ENCODE data around the gene ZC3HAV1.
"Not testable (repeated sequence)": the region's sequence is repeated elsewhere in the genome, so short reads cannot be mapped to it uniquely, and the experiment has no call there.

Gene ZC3HAV1

DNA sequence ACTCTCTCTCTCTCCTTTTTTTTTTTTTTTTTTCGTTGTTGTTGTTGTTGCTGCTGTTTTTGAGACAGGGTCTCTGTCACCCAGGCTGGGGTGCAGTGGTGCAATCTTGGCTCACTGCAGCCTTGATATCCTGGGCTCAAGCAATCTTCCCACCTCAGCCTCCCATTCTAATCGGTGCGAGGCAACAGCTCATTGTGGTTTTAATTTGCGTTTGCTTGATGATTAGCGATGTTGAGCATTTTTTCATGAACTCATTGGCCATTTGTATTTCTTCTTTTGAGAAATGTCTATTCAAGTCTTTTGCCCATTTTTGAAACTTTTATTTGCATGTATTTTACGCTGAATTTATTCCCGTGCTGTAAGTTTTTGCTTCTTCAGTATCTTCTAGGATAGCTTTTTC is 60.4 kb downstream of the ZC3HAV1 start:
- DNase-seq (ENCODE audit: low spot score), result no peak

DNA sequence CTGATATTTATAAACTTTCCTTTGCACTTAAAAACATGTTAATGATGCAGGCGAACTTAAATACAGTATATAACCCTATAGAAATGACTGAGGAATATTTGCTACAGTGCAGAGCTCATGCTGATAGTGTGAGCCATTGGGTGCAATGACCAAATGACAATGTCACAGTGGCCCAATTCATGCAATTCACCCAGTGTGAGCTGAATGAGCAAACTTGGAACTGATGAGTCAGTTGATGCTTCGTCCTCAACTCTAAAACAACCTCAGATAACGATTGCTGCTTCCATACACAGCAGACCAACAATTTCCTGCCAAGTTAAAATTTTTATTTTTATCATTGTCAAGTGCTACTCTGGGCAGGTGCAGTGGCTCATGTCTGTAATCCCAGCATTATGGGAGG is 61.5 kb downstream of the ZC3HAV1 start:
- no peak for DNase-seq (ENCODE audit: low spot score)

DNA sequence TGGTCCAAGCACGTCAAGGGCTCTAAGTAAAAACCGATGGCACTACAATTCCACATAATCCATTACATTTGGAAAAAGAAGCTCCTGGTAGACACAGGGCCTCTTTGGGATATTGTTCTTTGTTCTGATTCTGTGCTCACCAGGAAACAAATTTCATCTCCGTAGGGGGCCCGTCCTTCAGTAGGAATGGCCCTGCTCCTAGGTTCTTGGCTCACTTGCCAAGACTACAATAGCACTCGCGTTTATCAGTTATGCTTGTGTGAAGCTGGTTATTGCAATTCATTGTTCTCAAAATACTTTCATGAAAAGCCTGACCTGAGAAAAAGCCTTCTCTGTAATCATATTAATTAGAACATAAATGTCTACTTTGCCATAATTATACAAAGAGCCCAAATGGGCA is 63.4 kb downstream of the ZC3HAV1 start:
- DNase-seq (ENCODE audit: low spot score), result no peak

DNA sequence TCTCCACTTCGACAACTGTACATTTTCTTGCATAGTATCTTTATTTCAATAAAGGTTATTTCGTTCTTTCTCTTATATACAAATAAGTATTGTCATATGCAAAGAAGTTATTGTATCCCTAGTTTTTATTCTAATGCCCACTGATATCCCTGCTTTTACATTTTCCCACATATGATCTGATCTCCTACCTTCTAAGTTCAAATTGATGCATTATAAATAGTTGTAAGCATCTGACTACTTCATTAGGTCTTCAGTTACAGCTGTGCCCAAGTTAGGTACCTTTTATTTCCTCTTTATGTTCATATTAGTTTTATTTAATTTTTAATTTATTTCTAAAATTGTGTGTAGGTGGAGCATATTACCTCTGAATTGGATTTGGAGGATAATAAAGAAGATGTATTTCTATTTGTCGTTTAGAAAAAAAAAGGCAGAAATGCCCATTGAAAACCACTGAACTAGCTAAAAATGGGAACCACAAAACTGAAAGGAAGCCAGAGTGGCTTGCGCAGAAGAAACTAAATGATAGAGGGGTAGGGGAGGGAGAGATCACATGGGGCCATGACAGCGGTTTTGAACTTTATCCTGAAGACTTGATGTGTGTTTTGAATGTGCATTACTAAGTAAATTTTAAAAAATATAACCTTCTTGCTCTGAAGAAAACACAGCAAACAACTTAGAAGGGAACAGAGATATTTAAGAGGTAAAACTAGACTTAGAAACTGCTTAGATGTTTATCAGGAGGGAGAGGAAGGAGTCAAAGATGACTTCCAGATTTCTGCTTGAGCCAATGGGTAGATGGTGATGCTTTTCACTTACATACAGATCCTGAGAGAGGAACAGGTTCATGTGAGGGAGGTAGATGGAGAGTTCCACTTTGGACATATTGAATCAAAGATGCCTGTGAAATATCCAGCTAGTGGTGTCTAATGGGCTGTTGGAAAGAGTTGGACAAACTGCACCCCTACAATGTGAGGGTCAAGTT is 64.4 kb downstream of the ZC3HAV1 start:
- no peak for DNase-seq (ENCODE audit: low spot score)

DNA sequence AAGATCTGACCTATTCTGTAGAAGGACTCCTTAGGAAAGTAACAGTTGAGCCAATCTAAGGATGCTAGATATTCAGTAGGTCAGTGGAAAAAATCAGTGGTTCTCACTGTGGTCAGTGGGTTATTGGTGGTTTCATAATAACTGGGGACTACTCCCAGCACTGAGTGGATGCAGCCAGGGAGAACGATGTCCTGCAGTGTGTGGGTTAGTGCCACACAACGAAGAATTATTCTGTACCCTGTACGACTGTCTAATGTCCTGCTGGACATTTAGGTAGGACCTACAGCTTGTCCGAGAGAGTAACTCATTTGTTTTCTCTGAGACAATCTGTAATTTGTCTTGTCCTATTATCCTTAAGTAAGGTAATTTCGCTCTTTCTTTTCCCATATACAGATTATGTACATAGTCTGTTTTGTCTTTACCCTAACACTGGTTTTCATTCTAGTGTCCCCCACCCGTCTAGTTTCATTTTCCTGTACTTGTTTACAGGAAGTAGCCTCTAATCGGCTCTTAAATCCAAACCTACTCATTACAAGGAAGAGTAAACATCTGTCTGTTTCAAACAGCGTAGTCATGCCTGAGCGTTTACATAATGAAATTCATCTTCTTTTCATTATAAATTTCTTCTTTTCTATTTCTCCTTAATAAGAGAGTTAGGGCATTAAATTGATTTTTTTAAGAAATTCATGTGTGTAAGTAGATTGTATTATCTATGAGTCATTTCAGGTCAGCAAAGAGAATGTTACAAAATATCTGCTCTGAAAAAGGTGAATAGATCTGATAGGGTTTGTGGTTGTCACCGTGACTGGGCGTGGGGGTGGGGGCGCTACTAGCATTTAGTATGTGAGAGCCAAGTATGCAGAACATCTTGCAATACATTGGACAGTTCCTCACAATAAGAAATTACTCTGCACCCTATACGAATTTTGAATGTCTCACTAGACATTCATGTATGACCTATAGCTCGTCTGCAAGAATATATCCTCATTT is 65.4 kb downstream of the ZC3HAV1 start:
- DNase-seq (ENCODE audit: low spot score), result no peak

DNA sequence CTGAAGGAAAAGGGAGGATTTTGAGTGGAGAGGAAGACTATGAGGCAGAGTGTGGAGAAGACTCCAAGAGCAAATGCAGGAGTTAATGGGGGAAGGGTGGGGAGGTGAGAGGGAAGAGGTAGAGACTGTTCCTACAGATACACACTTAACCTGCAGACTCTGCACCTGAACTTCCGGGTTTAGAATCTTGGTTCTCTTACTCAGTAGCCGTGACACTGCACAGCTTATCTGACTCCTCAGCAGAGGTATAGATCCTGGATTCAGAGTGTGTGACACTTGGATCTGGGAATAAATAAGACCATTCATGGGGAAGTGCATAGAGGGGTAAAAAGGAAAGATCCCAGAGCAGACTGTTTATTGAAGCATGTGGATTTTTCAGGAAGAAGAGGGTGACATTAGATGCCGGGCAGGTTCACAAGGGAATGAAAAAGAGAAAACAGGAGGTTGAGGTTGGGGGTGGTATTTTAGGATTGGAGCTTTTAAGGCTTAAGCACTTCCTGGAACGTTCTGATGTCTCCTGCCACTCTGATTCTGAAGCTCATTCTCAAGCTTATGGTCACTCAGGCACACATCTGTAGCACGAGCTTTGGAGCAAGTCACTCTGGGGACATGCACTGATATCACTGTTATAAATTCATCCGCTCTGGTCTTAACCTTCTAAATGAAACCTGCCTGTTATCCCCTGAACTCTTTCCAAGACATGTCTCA is 68.0 kb downstream of the ZC3HAV1 start:
- DNase-seq (ENCODE audit: low spot score), result no peak

DNA sequence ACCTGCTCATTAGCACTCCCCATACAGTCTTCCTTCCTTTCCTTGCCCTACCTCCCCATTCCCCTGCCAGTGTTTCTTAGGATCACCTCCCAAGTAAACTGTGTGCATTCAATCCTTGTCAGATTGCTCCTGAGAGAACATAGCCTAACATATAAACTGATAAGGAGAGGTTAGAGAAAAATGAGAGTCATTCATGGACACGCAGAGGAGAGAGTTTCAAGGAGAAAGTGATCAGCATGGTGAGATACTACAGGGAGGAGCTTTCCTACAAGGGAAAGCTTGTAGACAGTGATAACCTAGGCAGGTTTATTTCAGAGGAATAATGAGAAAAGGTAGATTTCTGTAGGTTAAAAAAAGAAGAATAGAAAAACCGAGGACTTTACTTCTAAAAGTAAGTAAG is 70.8 kb downstream of the ZC3HAV1 start:
- DNase-seq (ENCODE audit: low spot score), result no peak

DNA sequence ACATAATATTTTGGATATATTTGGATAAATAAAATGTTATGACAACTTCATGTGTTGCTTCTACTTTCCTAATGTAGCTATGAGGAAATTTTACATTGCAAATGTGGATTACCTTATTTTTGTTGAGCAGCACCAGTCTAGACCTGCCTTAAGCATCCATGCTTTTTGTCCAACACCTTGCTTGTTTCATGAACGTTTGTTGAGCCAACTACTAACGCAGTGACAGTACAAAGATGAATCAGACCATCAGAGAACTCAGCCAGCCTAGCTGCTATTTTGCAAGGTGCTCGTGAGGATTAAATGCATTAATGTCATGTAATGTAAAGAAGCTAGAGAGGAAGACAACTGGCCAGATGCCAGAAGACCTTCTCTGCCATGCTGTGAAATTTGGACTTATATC is 72.6 kb downstream of the ZC3HAV1 start:
- DNase-seq (ENCODE audit: low spot score), result no peak

DNA sequence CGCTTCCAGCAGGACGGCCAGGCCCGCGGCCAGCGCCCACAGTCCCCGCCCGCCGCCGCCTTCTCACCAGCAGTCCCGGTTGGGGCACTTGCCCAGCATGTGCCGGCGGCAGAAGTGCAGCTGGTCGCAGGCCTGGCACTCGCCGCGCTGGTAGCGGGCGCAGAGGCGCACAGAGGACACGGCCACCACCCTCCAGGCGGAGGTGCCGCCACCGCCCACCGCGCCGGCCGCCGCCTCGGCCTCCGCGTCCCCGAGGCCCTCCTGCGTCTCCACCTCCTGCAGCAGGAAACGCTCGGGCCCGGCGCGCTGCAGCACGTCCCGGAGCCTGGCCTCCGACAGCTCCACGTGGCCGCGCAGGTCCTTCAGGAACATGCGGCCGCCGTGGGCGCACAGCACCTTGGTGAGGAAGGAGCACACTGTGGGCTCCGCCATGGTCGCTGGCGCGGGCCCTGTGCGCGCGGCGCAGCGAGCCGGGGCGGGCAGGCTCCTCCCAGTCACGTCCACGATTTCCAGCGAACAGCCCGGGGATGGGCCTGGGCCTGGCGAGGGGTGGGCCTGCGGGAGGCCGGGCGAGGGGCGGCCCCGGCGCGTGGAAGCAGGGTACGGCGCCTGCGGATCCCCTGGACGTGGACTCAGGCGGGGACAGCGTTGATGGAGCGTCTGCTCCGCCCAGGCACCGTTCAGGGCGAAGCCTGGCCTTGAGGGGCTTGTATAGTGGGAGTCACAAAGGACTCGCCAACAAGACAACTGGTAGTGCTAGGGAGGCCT is 73.8 kb downstream of the ZC3HAV1 start, which contains the start of gene ZC3HAV1L:
Gene ZC3HAV1L (minus strand): TSS at position 457 of the 768 bp plus-strand sequence. CDS start 25 bp downstream, at position 432.
- DNase-seq (ENCODE audit: low spot score), result peak; percentile 86

DNA sequence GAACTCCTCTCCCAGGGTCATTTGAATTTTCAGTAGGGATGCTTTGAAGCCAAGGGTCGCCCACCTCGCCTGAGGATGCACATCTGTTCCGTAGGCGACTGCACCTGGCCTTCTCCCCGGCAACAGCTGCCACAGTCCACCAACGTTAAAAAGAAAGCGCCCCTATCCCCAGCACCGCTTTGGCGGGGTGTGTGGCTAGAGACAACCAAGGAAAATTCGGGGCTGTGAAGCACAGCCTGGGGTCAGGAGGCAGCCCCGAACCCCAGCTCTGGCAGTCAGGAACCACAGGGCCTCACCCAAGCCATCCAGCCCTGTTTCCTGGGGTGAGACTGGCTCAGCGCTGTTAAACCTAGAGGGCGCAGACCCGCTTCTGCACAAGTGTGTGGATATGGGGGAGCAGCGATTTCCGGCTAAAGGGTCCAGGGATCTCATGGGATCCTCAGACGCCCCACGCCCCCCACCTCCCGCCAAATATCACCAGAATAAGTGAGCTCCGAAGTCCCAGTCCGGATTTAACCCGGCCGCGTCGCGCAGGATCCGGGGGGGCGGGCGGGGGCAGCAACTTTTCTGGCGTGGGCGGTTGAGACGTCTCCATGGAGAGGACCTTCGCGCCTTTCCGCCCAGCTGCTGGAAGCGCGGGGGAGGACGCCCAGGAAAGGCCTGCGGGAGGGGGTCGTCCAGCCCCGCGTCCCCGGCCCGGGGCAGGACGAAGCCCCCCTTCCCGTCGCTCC is 74.5 kb downstream of the ZC3HAV1 start:
- peak; percentile 51 for DNase-seq (ENCODE audit: low spot score)

DNA sequence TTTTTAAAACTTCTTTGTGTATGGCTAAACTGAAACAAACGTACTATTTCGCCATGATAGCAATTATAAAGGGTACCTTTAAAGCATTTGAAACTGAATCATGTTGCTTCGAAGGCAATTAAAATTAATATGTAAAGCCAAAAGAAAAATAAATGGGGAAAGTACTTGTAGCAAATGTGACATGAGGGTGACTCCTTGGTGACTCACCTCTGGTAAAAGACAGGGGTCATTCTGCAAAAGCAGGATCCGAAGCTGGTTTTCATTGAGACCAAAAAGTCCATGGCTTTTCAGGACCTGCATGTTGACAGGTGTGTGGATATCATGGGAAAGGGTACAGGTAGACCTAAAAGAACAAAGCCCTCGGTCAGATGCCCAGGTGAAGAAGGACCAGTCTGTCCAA is 75.2 kb downstream of the ZC3HAV1 start:
- DNase-seq (ENCODE audit: low spot score), result no peak

DNA sequence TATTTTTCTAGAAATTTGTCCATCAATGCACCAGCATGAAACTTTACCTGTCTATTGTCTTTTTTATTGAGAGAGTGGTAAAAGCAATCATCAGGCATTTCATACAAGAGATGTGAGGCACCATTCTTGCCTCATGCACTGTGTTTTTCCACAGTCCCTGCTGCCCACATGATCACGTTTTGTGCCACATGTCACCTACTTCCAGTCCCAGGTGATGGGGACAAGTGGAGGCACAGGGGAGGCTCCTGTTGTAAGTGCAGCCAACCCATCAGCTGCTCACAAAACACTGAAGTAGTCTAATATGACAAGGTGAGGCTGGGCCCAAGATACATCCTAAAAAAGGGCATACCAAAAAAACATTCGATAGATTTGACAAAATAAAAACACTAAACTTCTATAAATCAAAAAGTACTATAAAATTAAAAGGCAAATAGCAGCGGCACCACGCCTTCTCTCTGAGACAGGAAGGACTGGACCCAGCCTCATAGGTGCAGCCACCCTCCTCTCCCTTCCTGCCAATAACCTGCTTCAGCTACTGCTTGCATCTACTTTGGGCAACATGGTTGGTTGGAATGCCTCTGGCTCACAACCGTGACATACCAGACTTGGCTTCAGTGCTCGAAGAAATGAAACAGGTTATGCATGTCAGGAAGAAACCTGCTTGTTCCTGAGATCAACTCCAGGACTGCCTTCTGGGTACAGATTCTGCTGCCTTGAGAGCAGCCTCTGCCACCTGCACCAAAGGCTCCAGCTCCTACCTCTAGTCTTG is 76.0 kb downstream of the ZC3HAV1 start:
- no peak for DNase-seq (ENCODE audit: low spot score)

DNA sequence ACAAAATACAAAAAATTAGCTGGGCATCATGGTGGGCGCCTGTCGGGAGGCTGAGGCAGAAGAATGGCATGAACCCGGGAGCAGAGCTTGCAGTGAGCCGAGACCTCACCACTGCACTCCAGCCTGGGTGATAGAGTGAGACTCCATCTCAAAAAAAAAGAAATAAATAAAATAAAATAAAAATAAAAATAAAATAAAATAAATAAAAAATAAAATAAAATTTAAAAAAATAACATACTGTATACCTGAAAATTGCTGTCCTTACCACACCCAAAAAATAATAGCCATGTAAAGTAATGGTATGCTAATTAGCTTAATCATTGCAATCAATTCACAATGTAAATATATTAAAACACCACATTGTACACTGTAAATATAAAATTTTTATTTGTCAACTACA is 77.0 kb downstream of the ZC3HAV1 start:
- DNase-seq (ENCODE audit: low spot score), result no peak

DNA sequence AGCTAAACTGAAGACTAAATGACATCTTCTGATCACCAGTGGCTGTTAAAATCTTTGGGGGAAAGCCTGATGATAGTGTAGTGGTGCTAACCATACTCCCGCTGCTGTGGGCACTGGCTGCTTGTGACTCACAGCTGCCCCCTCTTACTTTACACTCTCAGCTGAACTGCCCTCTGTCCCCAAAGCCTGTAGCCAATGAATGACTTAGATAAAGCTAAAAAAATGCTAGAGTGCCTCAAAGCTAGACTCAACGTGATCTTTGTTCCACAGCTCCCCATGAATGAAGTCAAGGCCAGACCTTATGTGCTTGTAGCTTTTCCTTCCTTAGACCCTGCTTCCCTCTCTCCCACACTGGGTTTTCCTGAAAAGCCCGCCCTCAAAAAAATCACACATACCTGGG is 80.2 kb downstream of the ZC3HAV1 start:
- no peak for DNase-seq (ENCODE audit: low spot score)

DNA sequence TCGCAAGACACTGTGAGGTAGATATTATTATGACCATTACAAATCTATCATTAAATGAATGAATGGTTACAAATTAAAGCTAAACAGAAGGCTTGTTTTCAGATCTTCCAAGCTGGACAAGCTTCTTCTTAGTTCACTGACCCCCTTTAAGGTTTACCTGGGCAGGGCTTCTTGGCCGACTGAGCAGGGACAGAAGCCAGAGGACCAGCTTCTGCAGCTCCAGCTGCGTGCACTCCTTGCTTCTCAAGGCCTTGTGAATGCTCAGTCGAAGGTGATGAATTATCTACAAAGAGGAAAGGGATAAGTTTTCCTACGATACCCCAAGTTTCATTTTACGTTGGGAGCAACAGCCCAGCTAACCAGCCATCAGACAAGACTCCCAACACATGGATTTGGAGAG is 83.0 kb downstream of the ZC3HAV1 start:
- DNase-seq (ENCODE audit: low spot score), result no peak

DNA sequence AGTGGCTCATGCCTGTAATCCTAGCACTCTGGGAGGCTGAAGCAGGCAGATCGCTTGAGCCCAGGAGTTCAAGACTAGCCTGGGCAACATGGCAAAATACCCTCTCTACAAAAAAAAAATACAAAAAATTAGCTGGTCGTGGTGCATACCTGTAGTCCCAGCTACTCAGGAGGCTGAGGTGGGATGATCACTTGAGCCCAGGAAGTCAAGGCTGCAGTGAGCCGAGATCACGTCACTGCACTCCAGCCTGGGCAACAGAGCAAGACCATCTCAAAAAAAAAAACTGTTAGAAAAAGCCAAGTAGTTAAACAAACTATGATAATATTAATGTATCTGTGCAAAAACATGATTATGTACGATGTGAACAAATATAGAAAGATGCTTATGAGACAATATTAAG is 83.7 kb downstream of the ZC3HAV1 start:
- DNase-seq (ENCODE audit: low spot score), result not testable (repeated sequence)

DNA sequence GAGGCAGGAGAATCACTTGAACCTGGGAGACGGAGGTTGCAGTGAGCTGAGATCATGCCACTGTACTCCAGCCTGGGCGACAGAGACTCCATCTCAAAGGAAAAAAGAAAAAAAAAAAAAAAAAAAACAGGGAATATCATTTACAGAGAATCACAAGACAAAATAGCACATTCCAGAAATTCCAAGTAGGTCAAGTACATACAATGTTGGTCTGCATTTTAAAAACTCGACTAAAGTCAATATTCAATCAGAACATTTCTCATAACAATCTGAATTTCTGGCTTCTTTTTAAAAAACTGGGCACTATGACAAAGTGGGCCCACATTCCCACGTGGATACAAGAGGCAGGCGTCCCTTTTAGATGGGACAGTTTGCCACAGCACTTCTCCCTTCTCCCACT is 86.4 kb downstream of the ZC3HAV1 start:
- no peak for DNase-seq (ENCODE audit: low spot score)

DNA sequence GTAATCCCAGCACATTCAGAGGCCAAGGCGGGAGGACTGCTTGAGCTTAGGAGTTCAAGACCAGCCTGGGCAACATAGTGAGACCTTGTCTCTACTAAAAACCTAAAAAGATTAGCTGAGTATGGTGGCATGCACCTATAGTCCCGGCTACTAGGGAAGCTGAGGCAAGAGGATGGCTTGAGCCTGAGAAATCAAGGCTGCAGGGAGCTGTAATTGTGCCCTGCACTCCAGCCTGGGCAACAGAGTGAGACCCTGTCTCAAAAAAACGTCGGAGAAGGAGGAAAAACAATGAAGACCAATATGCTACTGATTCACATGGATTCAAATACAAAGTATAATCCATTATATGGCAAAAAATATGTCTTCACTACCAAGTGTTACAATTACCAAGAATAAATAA is 87.2 kb downstream of the ZC3HAV1 start:
- no peak for DNase-seq (ENCODE audit: low spot score)

DNA sequence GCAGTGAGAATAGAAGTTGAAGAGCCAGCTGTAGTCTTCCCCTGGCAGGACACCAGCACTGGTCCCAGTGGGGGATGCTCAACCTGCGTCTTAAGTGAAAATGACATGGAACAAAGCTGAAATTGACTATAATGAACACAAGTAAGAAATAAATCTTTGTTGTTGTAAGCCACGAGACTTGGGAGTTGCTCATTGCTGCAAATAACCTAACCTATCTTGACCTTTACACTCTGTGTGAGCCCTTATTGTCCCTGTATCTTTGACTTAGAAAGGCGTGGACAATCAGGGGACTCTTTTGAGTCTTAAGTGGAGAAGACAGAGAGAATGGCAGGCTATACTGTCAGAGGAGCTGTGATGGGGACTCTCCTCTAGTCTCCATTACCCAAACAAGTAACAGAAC is 90.6 kb downstream of the ZC3HAV1 start:
- no peak for DNase-seq (ENCODE audit: low spot score)
